ENCODE measurements around the gene CRPPA. TPM values are rescaled to one million over a fixed set of nuclear protein-coding genes. Genes with fewer than 3 reads are reported as not detected.

Gene CRPPA
- total RNA-seq, 4 donors from 2014 or later: 3.9 to 6.3 (median 4.2) TPM

DNA sequence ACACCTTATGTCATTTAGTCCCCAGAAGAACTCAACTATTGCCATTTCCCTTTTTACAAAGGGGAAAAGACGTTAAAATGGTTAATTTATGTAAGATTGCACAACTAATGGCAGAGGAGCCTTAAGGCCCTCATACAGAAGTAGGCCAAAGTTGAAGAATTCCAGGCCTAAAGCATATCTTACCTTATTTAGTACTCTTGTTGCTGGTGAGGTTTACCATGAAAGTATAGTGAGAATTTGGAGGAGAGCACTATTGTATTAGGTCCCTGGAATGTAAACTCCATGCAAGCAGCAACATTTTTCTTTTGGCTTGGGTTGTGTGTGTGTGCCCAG lies 731 bp upstream of the CRPPA start:
- no peak for DNase-seq (ENCODE audit: low spot score in 2 of 2)
- Histone ChIP-seq H3K4me1 (peaks cover 0 to 22% (median 7%) of the 10 kb centered on the region in 4 donors), H3K4me3 (peak overlapping the region in 1 of 4 donors; percentile 82), H3K36me3 (no peaks in the 10 kb centered on the region), H3K9me3 (no peaks in the 10 kb centered on the region), H3K27ac (peak overlapping the region; percentile 96 to 99 (median 97)), H3K27me3 (no peaks in the 10 kb centered on the region)
- WGBS, 2 donors: 28 to 29% methylated on average over 1 of the region's 1 CpG
- TF ChIP-seq POLR2A (IDR thresholded peaks at IDR 0.05) (no peak), EP300 (IDR thresholded peaks at IDR 0.05) (no peak)
- TF ChIP-seq, protein P1, sequence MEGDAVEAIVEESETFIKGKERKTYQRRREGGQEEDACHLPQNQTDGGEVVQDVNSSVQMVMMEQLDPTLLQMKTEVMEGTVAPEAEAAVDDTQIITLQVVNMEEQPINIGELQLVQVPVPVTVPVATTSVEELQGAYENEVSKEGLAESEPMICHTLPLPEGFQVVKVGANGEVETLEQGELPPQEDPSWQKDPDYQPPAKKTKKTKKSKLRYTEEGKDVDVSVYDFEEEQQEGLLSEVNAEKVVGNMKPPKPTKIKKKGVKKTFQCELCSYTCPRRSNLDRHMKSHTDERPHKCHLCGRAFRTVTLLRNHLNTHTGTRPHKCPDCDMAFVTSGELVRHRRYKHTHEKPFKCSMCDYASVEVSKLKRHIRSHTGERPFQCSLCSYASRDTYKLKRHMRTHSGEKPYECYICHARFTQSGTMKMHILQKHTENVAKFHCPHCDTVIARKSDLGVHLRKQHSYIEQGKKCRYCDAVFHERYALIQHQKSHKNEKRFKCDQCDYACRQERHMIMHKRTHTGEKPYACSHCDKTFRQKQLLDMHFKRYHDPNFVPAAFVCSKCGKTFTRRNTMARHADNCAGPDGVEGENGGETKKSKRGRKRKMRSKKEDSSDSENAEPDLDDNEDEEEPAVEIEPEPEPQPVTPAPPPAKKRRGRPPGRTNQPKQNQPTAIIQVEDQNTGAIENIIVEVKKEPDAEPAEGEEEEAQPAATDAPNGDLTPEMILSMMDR (IDR thresholded peaks at IDR 0.05): no peak

DNA sequence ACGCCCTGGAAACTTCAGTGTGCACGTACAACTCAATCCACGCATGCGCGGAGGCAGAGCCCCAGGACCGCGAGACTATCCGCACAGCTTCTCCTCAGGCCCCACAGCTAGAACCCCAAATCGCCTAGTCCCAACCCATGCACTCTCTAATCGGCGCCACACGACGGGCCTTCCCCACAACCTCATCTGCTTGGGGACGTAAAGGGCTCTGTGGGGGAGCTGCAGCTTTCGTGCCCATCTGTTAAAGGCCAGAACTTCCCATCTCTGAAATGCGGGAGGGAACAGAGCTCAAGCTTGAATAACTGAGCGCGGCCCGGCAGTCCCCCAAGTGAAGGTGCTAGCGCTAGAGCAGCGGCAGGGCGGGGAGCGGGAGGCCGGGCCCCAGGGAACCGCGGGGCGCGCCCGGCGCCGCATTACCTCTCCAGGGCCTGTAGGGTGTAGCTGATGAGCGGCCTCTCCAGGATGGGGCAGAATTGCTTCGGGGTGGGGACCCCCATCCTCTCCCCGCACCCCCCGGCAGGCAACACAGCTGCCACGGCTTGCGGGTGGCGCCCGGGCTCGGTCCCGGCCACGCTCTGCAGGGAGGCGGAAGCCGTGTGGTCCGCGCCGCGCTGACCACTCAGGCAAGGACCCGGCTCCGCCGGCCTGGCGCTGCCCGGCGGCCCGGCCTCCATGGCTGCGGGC lies 547 bp downstream of the CRPPA start:
- 0 to 2% methylated on average over 20 to 35 of the region's 56 CpGs for WGBS, 2 donors
- DNase-seq (ENCODE audit: low spot score in 2 of 2): peak; percentile 68 to 77
- no peaks in the 10 kb centered on the region for H3K36me3 ChIP-seq
- H3K27ac ChIP-seq: peak overlapping the region; percentile 96 to 99 (median 97)
- no peaks in the 10 kb centered on the region for H3K27me3 ChIP-seq
- H3K9me3 ChIP-seq: no peaks in the 10 kb centered on the region
- H3K4me1 ChIP-seq: peaks cover 0 to 22% (median 7%) of the 10 kb centered on the region in 4 donors
- peak overlapping the region; percentile 69 to 94 (median 84) for H3K4me3 ChIP-seq
- TF ChIP-seq EP300 (IDR thresholded peaks at IDR 0.05) (peak in 1 of 2 donors; percentile 97), POLR2A (IDR thresholded peaks at IDR 0.05) (peak; percentile 79 to 86)
- TF ChIP-seq, protein P1 (IDR thresholded peaks at IDR 0.05): peak in 4 of 5 experiments; percentile 19 to 71 (median 38)

DNA sequence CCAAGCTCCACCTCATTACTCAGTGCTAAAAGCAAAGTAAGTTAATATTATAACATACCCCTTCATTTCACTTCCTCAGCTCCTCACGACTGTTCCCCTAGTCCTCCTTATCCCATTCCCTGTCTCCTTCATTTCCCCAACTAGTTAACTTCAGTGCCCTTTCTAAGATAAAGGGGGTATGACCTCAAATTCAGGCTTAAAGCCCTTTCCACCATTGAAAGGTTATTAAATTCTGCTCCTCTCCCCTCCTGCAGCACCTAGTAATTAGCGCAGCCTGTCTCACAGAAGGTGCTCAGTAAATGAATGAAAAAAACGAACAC lies 1.0 kb downstream of the CRPPA start:
- Histone ChIP-seq H3K4me3 (peak overlapping the region; percentile 69 to 94 (median 84)), H3K4me1 (peaks cover 0 to 22% (median 7%) of the 10 kb centered on the region in 4 donors), H3K36me3 (no peaks in the 10 kb centered on the region), H3K27ac (peak overlapping the region; percentile 96 to 99 (median 97)), H3K9me3 (no peaks in the 10 kb centered on the region), H3K27me3 (no peaks in the 10 kb centered on the region)
- WGBS, 2 donors: 4% methylated on average over 3 of the region's 3 CpGs
- no peak for DNase-seq (ENCODE audit: low spot score in 2 of 2)
- TF ChIP-seq, protein P1 (IDR thresholded peaks at IDR 0.05): no peak
- TF ChIP-seq EP300 (IDR thresholded peaks at IDR 0.05): no peak
- no peak for TF ChIP-seq POLR2A (IDR thresholded peaks at IDR 0.05)

DNA sequence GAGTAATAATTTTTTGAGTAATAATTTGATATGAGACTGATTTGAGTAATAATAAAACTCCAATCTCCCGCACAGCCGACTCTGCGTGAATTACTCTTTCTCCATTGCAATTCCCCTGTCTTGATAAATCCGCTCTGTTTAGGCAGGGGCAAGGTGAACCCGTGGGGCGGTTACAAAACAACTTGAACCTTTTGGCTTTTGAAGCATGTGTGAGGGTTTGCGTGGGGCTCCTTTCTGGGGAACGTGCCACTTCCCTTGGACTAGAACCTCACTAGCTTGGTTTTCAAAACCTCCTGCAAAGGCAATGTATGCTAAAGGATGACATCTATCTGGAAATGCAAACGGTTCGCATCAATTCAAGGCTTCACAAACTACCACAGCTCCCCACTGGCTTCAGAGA lies 1.5 kb downstream of the CRPPA start:
- 76 to 83% methylated on average over 10 of the region's 10 CpGs for WGBS, 2 donors
- no peaks in the 10 kb centered on the region for H3K9me3 ChIP-seq
- DNase-seq (ENCODE audit: low spot score in 2 of 2): no peak
- no peaks in the 10 kb centered on the region for H3K27me3 ChIP-seq
- H3K27ac ChIP-seq: peak overlapping the region; percentile 96 to 99 (median 97)
- TF ChIP-seq, protein P1 (IDR thresholded peaks at IDR 0.05): no peak
- TF ChIP-seq EP300 (IDR thresholded peaks at IDR 0.05) (no peak), POLR2A (IDR thresholded peaks at IDR 0.05) (no peak)
- peaks cover 0 to 22% (median 7%) of the 10 kb centered on the region in 4 donors for H3K4me1 ChIP-seq
- H3K36me3 ChIP-seq: no peaks in the 10 kb centered on the region
- peak overlapping the region in 1 of 4 donors; percentile 85 for H3K4me3 ChIP-seq

DNA sequence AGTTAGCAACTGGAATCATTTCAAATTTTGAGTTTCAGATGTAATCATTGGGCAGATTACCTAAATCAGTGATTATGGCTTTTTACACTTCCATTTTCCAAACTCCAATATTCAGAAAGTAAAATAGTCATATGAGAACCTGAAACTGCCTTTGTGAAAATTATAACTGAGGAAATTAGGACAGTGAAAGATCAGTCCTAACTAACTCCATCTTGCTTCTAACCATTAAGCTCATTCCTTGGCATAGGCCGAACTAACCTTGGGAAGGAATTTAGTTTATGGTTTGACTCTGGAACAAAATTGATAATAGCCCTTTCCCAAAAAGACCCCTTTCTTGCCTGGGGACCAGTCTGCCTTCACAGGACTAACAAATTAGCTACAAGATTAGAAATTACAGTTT lies 2.2 kb downstream of the CRPPA start:
- TF ChIP-seq EP300 (IDR thresholded peaks at IDR 0.05) (no peak), POLR2A (IDR thresholded peaks at IDR 0.05) (no peak)
- TF ChIP-seq, protein P1 (IDR thresholded peaks at IDR 0.05): no peak
- WGBS, 2 donors: 94 to 97% methylated on average over 1 of the region's 1 CpG
- Histone ChIP-seq H3K4me3 (no peak overlapping the region), H3K9me3 (no peaks in the 10 kb centered on the region), H3K27ac (no peak overlapping the region), H3K27me3 (no peaks in the 10 kb centered on the region), H3K4me1 (peaks cover 0 to 22% (median 7%) of the 10 kb centered on the region in 4 donors), H3K36me3 (no peaks in the 10 kb centered on the region)
- DNase-seq (ENCODE audit: low spot score in 2 of 2): no peak

All from tibial nerve (tissue), 4 donors.